Natural killer cell (primary cell): ENCODE measurements around the gene PHF14. TPM values are rescaled to one million over a fixed set of nuclear protein-coding genes. Genes with fewer than 3 reads are reported as not detected.
A peak's percentile ranks its signal among the peaks of the same experiment; 100 is the strongest.

Source experiments
- ATAC-seq, 3 donors: fragments of 150-1000 bp in 2 of 3; fragments of 200-7000 bp in 1 of 3; cut with Tn5 transposase; 1 replicate in 1 of 3; 2 replicates in 2 of 3; pipeline ENCODE4 v1.10.0; 2021; ENCODE audit warnings: mild to moderate bottlenecking in 2 of 3, moderate library complexity in 2 of 3
- DNase-seq, 2 donors: peaks; one replicate each; pipeline versions ENCODE4 v3.0.0 to v3.0.0-alpha.2; 2013 to 2021; ENCODE audit warnings: mixed read lengths in 1 of 2
- H3K27ac ChIP-seq: one replicate; pipeline ENCODE4 v1.5.1; 2013; ENCODE audit warnings: mild to moderate bottlenecking, low read length
- H3K27me3 ChIP-seq: one replicate; pipeline ENCODE4 v1.6.1; 2013; ENCODE audit warnings: low read length; ENCODE audit not compliant: control insufficient read depth, insufficient read depth
- H3K36me3 ChIP-seq: one replicate; pipeline ENCODE4 v1.6.1; 2013; ENCODE audit warnings: low read length; ENCODE audit not compliant: control insufficient read depth, insufficient read depth
- H3K4me1 ChIP-seq: one replicate; pipeline ENCODE4 v1.6.1; 2013; ENCODE audit warnings: low read length; ENCODE audit not compliant: control insufficient read depth, insufficient read depth
- H3K4me3 ChIP-seq: one replicate; pipeline ENCODE4 v1.5.1; 2013; ENCODE audit warnings: low read length
- H3K9me3 ChIP-seq: one replicate; pipeline ENCODE4 v1.6.1; 2013; ENCODE audit warnings: low read length; ENCODE audit not compliant: control insufficient read depth, insufficient read depth
- H3K27ac Mint-ChIP-seq, 2 donors: one replicate each; pipeline ENCODE4 v1.8.0; 2022; ENCODE audit warnings: mild to moderate bottlenecking in 2 of 2, mixed read lengths in 2 of 2, moderate library complexity in 1 of 2
- H3K27me3 Mint-ChIP-seq, 2 donors: one replicate each; pipeline ENCODE4 v1.8.0; 2022; ENCODE audit warnings: low read depth in 2 of 2, mixed read lengths in 2 of 2
- H3K36me3 Mint-ChIP-seq: one replicate; pipeline ENCODE4 v1.8.0; 2022; ENCODE audit warnings: mixed read lengths
- H3K4me1 Mint-ChIP-seq, 2 donors: one replicate each; pipeline ENCODE4 v1.8.0; 2022; ENCODE audit warnings: mixed read lengths in 2 of 2
- H3K4me3 Mint-ChIP-seq: one replicate; pipeline ENCODE4 v1.8.0; 2022; ENCODE audit warnings: mild to moderate bottlenecking, moderate library complexity, mixed read lengths
- H3K9me3 Mint-ChIP-seq, 2 donors: one replicate each; pipeline ENCODE4 v1.8.0; 2022; ENCODE audit warnings: mixed read lengths in 2 of 2
- WGBS: methylation state at CpG from one replicate; pipeline ENCODE4 v1.1.7; 2013; ENCODE audit warnings: missing lambda C conversion rate; ENCODE audit not compliant: insufficient coverage; 5-methylcytosine and 5-hydroxymethylcytosine counted together
- intact Hi-C: fragments of 100-400 bp; cut with micrococcal nuclease; formaldehyde crosslinking; loops from one replicate; pipeline ENCODE4 v1.14.2; 2022
- total RNA-seq, 4 donors: library from RNA; stranded (reverse); fragments of 120-200 nt in 1 of 4; gene quantifications; one replicate each; pipeline versions ENCODE4 v1.2.3 to v1.2.4, GENCODE V29; 2013 to 2022
- TF ChIP-seq, protein P1 (sequence below): fragments of 200-600 bp; IDR thresholded peaks from one replicate; pipeline ENCODE4 v1.8.0; 2022; ENCODE audit warnings: antibody characterized with exemption

Gene PHF14
- total RNA-seq, 3 donors from 2014 or later (not counting 1 experiment from before 2014, with no cell fraction given): 23.6 to 30.8 (median 27.7) TPM

DNA sequence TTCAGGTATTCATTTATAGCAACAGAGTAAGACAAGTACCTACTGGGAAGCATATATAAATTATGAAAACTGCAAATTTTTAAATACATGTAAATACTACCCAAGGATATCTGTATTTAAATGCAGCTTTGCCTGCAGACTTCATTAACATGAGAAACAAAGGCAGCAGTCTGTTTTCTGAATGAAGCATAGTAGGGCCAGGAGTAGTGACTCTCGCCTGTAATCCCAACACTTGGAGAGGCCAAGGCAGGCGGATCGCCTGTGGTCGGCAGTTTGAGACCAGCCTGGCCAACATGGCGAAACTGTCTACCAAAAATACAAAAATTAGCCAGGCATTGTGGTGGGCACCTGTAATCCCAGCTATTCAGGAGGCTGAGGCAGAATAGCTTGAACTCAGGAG is 42.5 kb upstream of the PHF14 start:
- Histone ChIP-seq H3K4me1 (no peaks in the 10 kb centered on the region), H3K4me3 (no peak overlapping the region), H3K9me3 (no peaks in the 10 kb centered on the region), H3K27ac (no peak overlapping the region), H3K36me3 (peaks cover 31% of the 10 kb centered on the region), H3K27me3 (no peaks in the 10 kb centered on the region)
- peaks cover 2% of the 10 kb centered on the region for H3K36me3 Mint-ChIP-seq
- ATAC-seq: no peak
- peaks cover 6 to 12% of the 10 kb centered on the region in 2 donors for H3K4me1 Mint-ChIP-seq
- intact Hi-C loops: no loop called here
- no peak overlapping the region for H3K4me3 Mint-ChIP-seq
- no peaks in the 10 kb centered on the region for H3K27me3 Mint-ChIP-seq
- no peak for DNase-seq
- H3K9me3 Mint-ChIP-seq: no peaks in the 10 kb centered on the region
- no peak overlapping the region for H3K27ac Mint-ChIP-seq
- 95% methylated on average over 5 of the region's 5 CpGs for WGBS
- TF ChIP-seq, protein P1, sequence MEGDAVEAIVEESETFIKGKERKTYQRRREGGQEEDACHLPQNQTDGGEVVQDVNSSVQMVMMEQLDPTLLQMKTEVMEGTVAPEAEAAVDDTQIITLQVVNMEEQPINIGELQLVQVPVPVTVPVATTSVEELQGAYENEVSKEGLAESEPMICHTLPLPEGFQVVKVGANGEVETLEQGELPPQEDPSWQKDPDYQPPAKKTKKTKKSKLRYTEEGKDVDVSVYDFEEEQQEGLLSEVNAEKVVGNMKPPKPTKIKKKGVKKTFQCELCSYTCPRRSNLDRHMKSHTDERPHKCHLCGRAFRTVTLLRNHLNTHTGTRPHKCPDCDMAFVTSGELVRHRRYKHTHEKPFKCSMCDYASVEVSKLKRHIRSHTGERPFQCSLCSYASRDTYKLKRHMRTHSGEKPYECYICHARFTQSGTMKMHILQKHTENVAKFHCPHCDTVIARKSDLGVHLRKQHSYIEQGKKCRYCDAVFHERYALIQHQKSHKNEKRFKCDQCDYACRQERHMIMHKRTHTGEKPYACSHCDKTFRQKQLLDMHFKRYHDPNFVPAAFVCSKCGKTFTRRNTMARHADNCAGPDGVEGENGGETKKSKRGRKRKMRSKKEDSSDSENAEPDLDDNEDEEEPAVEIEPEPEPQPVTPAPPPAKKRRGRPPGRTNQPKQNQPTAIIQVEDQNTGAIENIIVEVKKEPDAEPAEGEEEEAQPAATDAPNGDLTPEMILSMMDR: no peak

DNA sequence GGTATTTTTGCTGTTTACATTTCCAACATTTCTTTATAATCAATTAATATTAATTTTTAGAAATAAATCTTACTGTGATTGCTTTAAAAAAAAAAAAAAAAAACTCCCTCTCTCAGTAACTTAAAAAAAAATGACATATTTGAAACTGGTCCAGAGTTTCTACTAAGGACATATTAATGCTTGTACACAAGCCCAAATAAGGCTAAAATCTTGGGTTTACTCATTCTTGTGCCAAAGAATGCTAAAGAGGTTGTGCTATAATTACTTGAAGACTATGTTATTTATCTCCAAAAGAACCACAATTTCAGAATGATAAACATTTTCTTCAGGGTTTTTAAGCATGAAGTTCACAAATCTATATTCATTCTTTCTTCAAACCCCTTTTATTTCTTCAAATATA is 39.4 kb upstream of the PHF14 start:
- no peak overlapping the region for H3K27ac ChIP-seq
- H3K36me3 Mint-ChIP-seq: peaks cover 7% of the 10 kb centered on the region
- intact Hi-C loops: no loop called here

DNA sequence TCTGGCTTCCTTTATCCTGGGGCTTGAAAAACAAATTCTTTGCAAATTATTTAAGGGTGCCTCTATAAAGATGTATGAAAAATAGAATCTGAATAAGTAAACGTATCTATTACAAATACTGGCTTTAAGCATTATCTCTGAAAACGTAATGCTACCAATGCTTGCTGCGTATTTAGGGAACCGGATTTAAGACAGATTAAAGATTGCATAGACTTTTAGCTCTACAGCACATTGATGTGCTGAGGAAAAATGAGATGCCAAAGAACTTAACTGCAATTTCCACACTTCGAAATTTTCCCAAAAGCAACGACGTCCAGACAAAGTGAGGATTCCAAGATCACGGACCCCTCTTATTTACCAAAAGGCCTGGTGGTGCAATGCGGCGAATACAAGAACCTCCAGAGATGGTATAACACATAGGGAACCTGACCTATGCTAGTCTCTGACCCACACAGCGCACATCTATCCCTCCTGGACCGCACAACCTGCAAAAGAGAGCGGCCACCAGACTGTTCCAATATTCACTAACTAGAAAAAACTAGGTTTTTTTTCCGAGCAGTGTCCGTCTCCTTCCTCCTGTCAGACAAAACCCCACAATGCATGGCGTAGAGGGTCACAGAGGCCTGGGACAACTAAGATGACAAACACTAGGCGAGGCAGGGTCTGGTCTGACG is 34.3 kb upstream of the PHF14 start:
- H3K27ac Mint-ChIP-seq: no peak overlapping the region
- no peaks in the 10 kb centered on the region for H3K27me3 Mint-ChIP-seq
- Histone ChIP-seq H3K27me3 (no peaks in the 10 kb centered on the region), H3K36me3 (peaks cover 21% of the 10 kb centered on the region), H3K9me3 (no peaks in the 10 kb centered on the region), H3K4me3 (peak overlapping the region; percentile 79), H3K27ac (peak overlapping the region; percentile 97), H3K4me1 (peaks cover 13% of the 10 kb centered on the region)
- DNase-seq: no peak
- H3K36me3 Mint-ChIP-seq: peaks cover 7% of the 10 kb centered on the region
- H3K4me1 Mint-ChIP-seq: peaks cover 15 to 16% of the 10 kb centered on the region in 2 donors
- ATAC-seq: peak in 1 of 3 donors; percentile 2
- H3K4me3 Mint-ChIP-seq: no peak overlapping the region
- intact Hi-C loops: no loop called here
- 2% methylated on average over 17 of the region's 18 CpGs for whole genome bisulfite sequencing
- no peaks in the 10 kb centered on the region for H3K9me3 Mint-ChIP-seq
- TF ChIP-seq, protein P1: no peak

More for the DNA sequence above, 39.4 kb upstream of the PHF14 start:
- H3K4me3 ChIP-seq: no peak overlapping the region
- DNase-seq (no peak), ATAC-seq (no peak)
- H3K36me3 ChIP-seq: peaks cover 41% of the 10 kb centered on the region
- H3K27ac Mint-ChIP-seq: peak overlapping the region in 1 of 2 donors; percentile 13
- no peaks in the 10 kb centered on the region for H3K9me3 Mint-ChIP-seq
- no peaks in the 10 kb centered on the region for H3K9me3 ChIP-seq
- no peak overlapping the region for H3K4me3 Mint-ChIP-seq
- TF ChIP-seq, protein P1: no peak
- no peaks in the 10 kb centered on the region for H3K27me3 ChIP-seq
- H3K4me1 ChIP-seq: peaks cover under 1% of the 10 kb centered on the region
- H3K4me1 Mint-ChIP-seq: peaks cover 15 to 16% of the 10 kb centered on the region in 2 donors
- no peaks in the 10 kb centered on the region for H3K27me3 Mint-ChIP-seq
